ENCODE data around the gene NME1. TPM values are rescaled to one million over a fixed set of nuclear protein-coding genes. Genes with fewer than 3 reads are reported as not detected.

Gene NME1
- total and polyA plus RNA-seq, 9 of the 15 experiments (the other 6 are each of a cell fraction or from before 2014, with no cell fraction given): 449 to 1,588 (median 604) TPM

GRCh38 chr17:51120739-51121619 is 32.4 kb upstream of the NME1 start, which contains the start of gene SPAG9 (continued):
- TF ChIP-seq ZKSCAN3 (CRISPR knock-in tag; IDR thresholded peaks at IDR 0.05) (no peak), POLR2A (conservative IDR thresholded peaks at IDR 0.05) (peak; percentile 21; the same call in 1 of the 2 replicates), ZNF165 (CRISPR knock-in tag; IDR thresholded peaks at IDR 0.05; ENCODE audit: borderline replicate concordance) (no peak), ESRRA (IDR thresholded peaks at IDR 0.05; ENCODE audit: borderline replicate concordance, low read depth) (peak; percentile 95), LCOR (CRISPR knock-in tag; IDR thresholded peaks at IDR 0.05) (no peak), MTA1 (IDR thresholded peaks at IDR 0.05; ENCODE audit: borderline replicate concordance) (peak; percentile 95), ZNF134 (CRISPR knock-in tag; conservative IDR thresholded peaks at IDR 0.05) (no peak), USF1 (CRISPR knock-in tag; IDR thresholded peaks at IDR 0.05) (no peak), POLR2H (tag; IDR thresholded peaks at IDR 0.05; ENCODE audit: low read depth) (no peak), MLLT1 (IDR thresholded peaks at IDR 0.05) (no peak; a peak in 2 of 4 replicates), E2F3 (CRISPR knock-in tag; IDR thresholded peaks at IDR 0.05) (no peak), DLX4 (CRISPR knock-in tag; IDR thresholded peaks at IDR 0.05) (no peak), ZNF79 (CRISPR knock-in tag; IDR thresholded peaks at IDR 0.05; ENCODE audit: low read depth) (no peak), ZNF76 (CRISPR knock-in tag; IDR thresholded peaks at IDR 0.05; ENCODE audit: borderline replicate concordance) (no peak), DACH1 (IDR thresholded peaks at IDR 0.05; ENCODE audit: partially characterized antibody) (no peak), MAZ (CRISPR knock-in tag; conservative IDR thresholded peaks at IDR 0.05 in 1 of 2, IDR thresholded peaks at IDR 0.05 in 1 of 2) (no peak; a peak in 1 of 4 replicates), HLTF (IDR thresholded peaks at IDR 0.05) (no peak), ZBTB12 (CRISPR knock-in tag; IDR thresholded peaks at IDR 0.05) (peak; percentile 72), GATAD2B (IDR thresholded peaks at IDR 0.05; ENCODE audit: borderline replicate concordance) (no peak), TARDBP (IDR thresholded peaks at IDR 0.05) (no peak), ZNF224 (CRISPR knock-in tag; IDR thresholded peaks at IDR 0.05) (no peak), UBTF (IDR thresholded peaks at IDR 0.05; ENCODE audit: borderline replicate concordance in 1 of 2, low read depth in 2 of 2, low read length in 2 of 2) (peak in 1 of 2 experiments; percentile 63; a peak in 1 of 4 replicates)

All from K562 (cell line).